HepG2 (cell line): Measurements from ENCODE around the gene VPS26A. TPM values are rescaled to one million over a fixed set of nuclear protein-coding genes. Genes with fewer than 3 reads are reported as not detected.

ENCODE experiments used
- ATAC-seq: fragments of 200-7000 bp; cut with Tn5 transposase; 3 replicates; pipeline ENCODE4 v1.9.1; 2020; ENCODE audit warnings: mild to moderate bottlenecking, moderate library complexity
- BruUV-seq: library from RNA; stranded (reverse); fragments of 400-500 nt; replicated peaks from 2 replicates; lab custom pipeline; 2021; lab: Mats Ljungman, UMichigan
- CTCF ChIA-PET: fragments of 300-600 bp; formaldehyde crosslinking; extraction: SDS; loops from one replicate; lab custom pipeline; 2021; ENCODE audit warnings: low total read pairs, inconsistent platforms, low intra/inter-chr PET ratio; lab: Yijun Ruan, JAX
- POLR2A ChIA-PET: fragments of 350-600 bp; sonication (Branson Sonifier 250); formaldehyde crosslinking; loops from one replicate; lab custom pipeline; 2020; ENCODE audit warnings: antibody characterized with exemption, inconsistent platforms; lab: Yijun Ruan, JAX
- DNase-seq: peaks from one replicate; pipeline ENCODE4 v3.0.0-alpha.2; 2015; ENCODE audit warnings: low spot score
- FAIRE-seq: peaks from 3 replicates; lab custom pipeline; 2011; peaks lifted over from hg19 to GRCh38; lab: Jason Lieb, UNC
- H2AFZ ChIP-seq: one replicate; pipeline ENCODE4 v1.6.1; 2011; ENCODE audit warnings: low read length, inconsistent platforms
- H3K27ac ChIP-seq: fragments of 300-600 bp; 3 replicates; pipeline ENCODE4 v1.8.0; 2011; ENCODE audit warnings: mixed run types, mild to moderate bottlenecking, mixed read lengths, low read length, inconsistent platforms; ENCODE audit not compliant: insufficient read depth; ENCODE audit errors: extremely low read length
- H3K27me3 ChIP-seq, 2 experiments: fragments of 200-600 bp in 1 of 2; 2 replicates in 1 of 2; 3 replicates in 1 of 2; pipeline versions ENCODE4 v1.6.0 to v1.8.0; 2011; ENCODE audit warnings: low read length in 2 of 2, mild to moderate bottlenecking in 2 of 2, moderate library complexity in 2 of 2, inconsistent platforms in 1 of 2; ENCODE audit not compliant: insufficient read depth in 2 of 2, control insufficient read depth in 1 of 2
- H3K36me3 ChIP-seq, 2 experiments: fragments of 200-600 bp in 1 of 2; replicated peaks in 1 of 2; 2 replicates in 1 of 2; 3 replicates in 1 of 2; pipeline versions ENCODE4 v1.5.1 to v1.8.0; 2011; ENCODE audit warnings: low read length in 2 of 2, inconsistent platforms in 1 of 2; ENCODE audit not compliant: insufficient read depth in 2 of 2, control insufficient read depth in 1 of 2
- H3K4me1 ChIP-seq: 2 replicates; pipeline ENCODE4 v1.5.1; 2012; ENCODE audit warnings: low read length, inconsistent platforms; ENCODE audit not compliant: insufficient read depth
- H3K4me2 ChIP-seq: 2 replicates; pipeline ENCODE4 v1.6.0; 2011; ENCODE audit warnings: low read depth, low read length, inconsistent platforms
- H3K4me3 ChIP-seq, 3 experiments: fragments of 200-600 bp in 1 of 3; sonication (generic), shearing (Covaris generic) in 1 of 3; replicated peaks in 1 of 3; 2 replicates each; pipeline ENCODE4 v1.5.1; 2011 to 2016; ENCODE audit warnings: low read length in 3 of 3, inconsistent platforms in 2 of 3, low read depth in 2 of 3, mild to moderate bottlenecking in 2 of 3, control low read depth in 1 of 3, mixed read lengths in 1 of 3; ENCODE audit not compliant: insufficient read depth in 1 of 3
- H3K79me2 ChIP-seq: one replicate; pipeline ENCODE4 v1.6.1; 2011; ENCODE audit warnings: low read length, inconsistent platforms; ENCODE audit not compliant: insufficient read depth
- H3K9ac ChIP-seq: 2 replicates; pipeline ENCODE4 v1.6.0; 2011; ENCODE audit warnings: mild to moderate bottlenecking, low read depth, low read length, inconsistent platforms; ENCODE audit not compliant: insufficient read depth
- H3K9me3 ChIP-seq: 2 replicates; pipeline ENCODE4 v1.5.1; 2012; ENCODE audit warnings: mild to moderate bottlenecking, low read length
- H4K20me1 ChIP-seq: 2 replicates; pipeline ENCODE4 v1.6.0; 2011; ENCODE audit warnings: inconsistent platforms, mild to moderate bottlenecking, low read length, moderate library complexity; ENCODE audit not compliant: insufficient read depth
- HES4 ChIP-seq: sonication (generic); formaldehyde crosslinking; IDR thresholded peaks from 2 replicates; pipeline ENCODE4 v1.9.0; 2021; ENCODE audit warnings: mild to moderate bottlenecking, missing genetic modification reagents, borderline replicate concordance
- KLF15 ChIP-seq: sonication (generic); formaldehyde crosslinking; IDR thresholded peaks from 2 replicates; pipeline ENCODE4 v1.8.1; 2023; ENCODE audit warnings: borderline replicate concordance, mild to moderate bottlenecking, inconsistent platforms, missing genetic modification reagents, mixed read lengths
- MAFF ChIP-seq: IDR thresholded peaks from 2 replicates; pipeline ENCODE4 v1.6.1; 2011; ENCODE audit warnings: low read depth, low read length, improper control_type of control experiment
- MAFK ChIP-seq, 2 experiments: IDR thresholded peaks in 1 of 2; conservative IDR thresholded peaks in 1 of 2; 2 replicates each; pipeline ENCODE4 v1.6.1; 2011; ENCODE audit warnings: improper control_type of control experiment in 2 of 2, low read length in 2 of 2
- NPAS2 ChIP-seq: sonication (generic); formaldehyde crosslinking; IDR thresholded peaks from 2 replicates; pipeline ENCODE4 v1.8.0; 2022; ENCODE audit warnings: mild to moderate bottlenecking, missing genetic modification reagents, borderline replicate concordance
- SCMH1 ChIP-seq: sonication (generic); formaldehyde crosslinking; IDR thresholded peaks from 2 replicates; pipeline ENCODE4 v1.9.0; 2021; ENCODE audit warnings: missing genetic modification reagents, mild to moderate bottlenecking, borderline replicate concordance
- SP5 ChIP-seq: IDR thresholded peaks from 2 replicates; pipeline ENCODE4 v1.6.1; 2016; ENCODE audit warnings: low read depth, borderline replicate concordance
- THRA ChIP-seq: sonication (generic); formaldehyde crosslinking; IDR thresholded peaks from 2 replicates; pipeline ENCODE4 v1.4.0; 2020; ENCODE audit warnings: missing genetic modification reagents, borderline replicate concordance
- TMF1 ChIP-seq: sonication (generic); formaldehyde crosslinking; IDR thresholded peaks from 2 replicates; pipeline ENCODE4 v1.8.1; 2022; ENCODE audit warnings: low read depth, missing genetic modification reagents
- ZHX2 ChIP-seq, 2 experiments: sonication (generic) in 1 of 2; formaldehyde crosslinking in 1 of 2; IDR thresholded peaks; 2 replicates each; pipeline versions ENCODE4 v1.6.1 to v1.9.0; 2014 to 2022; ENCODE audit warnings: antibody characterized with exemption in 1 of 2, borderline replicate concordance in 1 of 2, inconsistent platforms in 1 of 2, low read depth in 1 of 2, missing genetic modification reagents in 1 of 2
- ZNF296 ChIP-seq: sonication (generic); formaldehyde crosslinking; conservative IDR thresholded peaks from 2 replicates; pipeline ENCODE4 v1.5.0; 2020; ENCODE audit warnings: mild to moderate bottlenecking, missing genetic modification reagents
- ZNF615 ChIP-seq: sonication (generic); formaldehyde crosslinking; IDR thresholded peaks from 2 replicates; pipeline ENCODE4 v1.5.0; 2020; ENCODE audit warnings: mild to moderate bottlenecking, missing genetic modification reagents, borderline replicate concordance
- WGBS: methylation state at CpG from one replicate; pipeline ENCODE4 v1.1.6; 2017; ENCODE audit warnings: low lambda C conversion rate; 5-methylcytosine and 5-hydroxymethylcytosine counted together
- in situ Hi-C: cut with HindIII; loops from 2 replicates; pipeline ENCODE4 v1.10.0; 2017; ENCODE audit warnings: low pct_unique_long_range_greater_than_20kb; ENCODE audit not compliant: extremely low pct_ligation_motif_present
- intact Hi-C: fragments of 100-400 bp; cut with micrococcal nuclease; formaldehyde crosslinking; loops from one replicate; pipeline ENCODE4 v1.10.0; 2022; ENCODE audit not compliant: unreplicated experiment
- polyA plus RNA-seq, 8 experiments: library from polyadenylated mRNA; depleted of rRNA in 3 of 8; stranded (reverse) in 7 of 8; unstranded in 1 of 8; fragments of >200 nt; fragmentation: Illumina TruSeq in 4 of 8; extraction: Trizol in 4 of 8; gene quantifications; 2 replicates each; pipeline versions ENCODE4 v1.2.1 to v1.2.3, GENCODE V29; 2011 to 2016; ENCODE audit warnings: low read depth in 4 of 8, missing spikeins in 1 of 8, mixed read lengths in 1 of 8; ENCODE audit not compliant: insufficient read depth in 1 of 8
- total RNA-seq, 5 experiments: library from RNA; depleted of rRNA; stranded (reverse); fragments of >200 nt; fragmentation: Illumina TruSeq; extraction: Trizol; gene quantifications; 2 replicates each; pipeline ENCODE4 v1.2.3, GENCODE V29; 2016; ENCODE audit warnings: low read depth in 1 of 5

VPS26A gene
- total and polyA plus RNA-seq, 2 of the 13 experiments (the other 11 are each of a cell fraction or from before 2014, with no cell fraction given), result 12.9 to 32.6 TPM

- H3K27me3 ChIP-seq, result no peaks in the 10 kb centered on the region
- H2AFZ ChIP-seq, result no peak overlapping the region
- TF ChIP-seq ZHX2 (IDR thresholded peaks at IDR 0.05; ENCODE audit: low read depth), result no peak
- TF ChIP-seq ZHX2 (CRISPR knock-in tag; IDR thresholded peaks at IDR 0.05; ENCODE audit: borderline replicate concordance), result no peak
- peak; percentile 86 to 90 for TF ChIP-seq MAFK (conservative IDR thresholded peaks at IDR 0.05 in 1 of 2, IDR thresholded peaks at IDR 0.05 in 1 of 2; ENCODE audit: low read length in 2 of 2)
- no peak for TF ChIP-seq NPAS2 (CRISPR knock-in tag)
- TF ChIP-seq THRA (CRISPR knock-in tag), result no peak
- no peak for TF ChIP-seq KLF15 (CRISPR knock-in tag)
- TF ChIP-seq SP5 (CRISPR knock-in tag), result no peak
- peak; percentile 65; the same call in 1 of the 2 replicates for TF ChIP-seq ZNF615
- no peak for TF ChIP-seq TMF1 (CRISPR knock-in tag)
- TF ChIP-seq HES4 (CRISPR knock-in tag), result no peak
- no peak for TF ChIP-seq SCMH1 (CRISPR knock-in tag)
- TF ChIP-seq MAFF, result peak; percentile 80
- TF ChIP-seq ZNF296, result no peak
- CTCF ChIA-PET, result no interaction called here
- no TSS peak for BruUV-seq
- no peaks in the 10 kb centered on the region for H4K20me1 ChIP-seq
- no peaks in the 10 kb centered on the region for H3K9me3 ChIP-seq
- H3K4me2 ChIP-seq, result no peak overlapping the region; the same call in 1 of the 2 replicates
- no peaks in the 10 kb centered on the region for H3K36me3 ChIP-seq
- no peak overlapping the region for H3K4me3 ChIP-seq
- peaks cover 59% of the 10 kb centered on the region for H3K4me1 ChIP-seq
- FAIRE-seq, result no peak
- WGBS, result 44% methylated on average over 6 of the region's 6 CpGs
- DNase-seq, result no peak
- in situ Hi-C loops (no loop called here), intact Hi-C loops (no loop called here)
- no peak overlapping the region for H3K9ac ChIP-seq
- POLR2A ChIA-PET, result no interaction called here
- no peak overlapping the region for H3K27ac ChIP-seq
- no peaks in the 10 kb centered on the region for H3K79me2 ChIP-seq
- no peak for ATAC-seq
These were observed 90.7 kb downstream of the VPS26A start for GRCh38 chr10:69214666-69215131.
